HG03039 (cell line): Measurements from ENCODE around the gene ZNF584.

Experiments
- ATAC-seq: cut with Tn5 transposase; IDR thresholded peaks from one replicate; pipeline ENCODE4 v1.9.1; 2021; ENCODE audit warnings: mild to moderate bottlenecking, moderate library complexity; ENCODE audit not compliant: unreplicated experiment

The ZNF584 gene

DNA sequence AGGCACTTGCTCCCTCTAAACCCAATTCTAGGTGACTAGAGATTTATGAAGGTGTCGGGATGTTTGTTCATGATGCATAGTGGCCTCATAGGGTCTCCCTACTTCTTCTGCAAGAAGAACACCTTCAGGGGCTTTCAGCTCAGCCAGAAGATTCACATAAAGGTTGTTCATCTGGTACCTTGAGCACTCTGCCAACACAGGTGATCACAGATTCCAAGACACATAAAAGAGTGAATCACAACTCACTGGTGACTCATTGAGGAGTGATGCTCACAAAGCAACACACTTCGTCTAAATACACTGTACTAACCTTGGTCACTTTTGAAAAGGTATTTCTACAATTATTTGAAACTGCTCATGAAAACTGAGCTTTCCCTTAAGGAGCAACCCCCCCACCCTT lies 51.6 kb downstream of the ZNF584 start:
- no peak for ATAC-seq

DNA sequence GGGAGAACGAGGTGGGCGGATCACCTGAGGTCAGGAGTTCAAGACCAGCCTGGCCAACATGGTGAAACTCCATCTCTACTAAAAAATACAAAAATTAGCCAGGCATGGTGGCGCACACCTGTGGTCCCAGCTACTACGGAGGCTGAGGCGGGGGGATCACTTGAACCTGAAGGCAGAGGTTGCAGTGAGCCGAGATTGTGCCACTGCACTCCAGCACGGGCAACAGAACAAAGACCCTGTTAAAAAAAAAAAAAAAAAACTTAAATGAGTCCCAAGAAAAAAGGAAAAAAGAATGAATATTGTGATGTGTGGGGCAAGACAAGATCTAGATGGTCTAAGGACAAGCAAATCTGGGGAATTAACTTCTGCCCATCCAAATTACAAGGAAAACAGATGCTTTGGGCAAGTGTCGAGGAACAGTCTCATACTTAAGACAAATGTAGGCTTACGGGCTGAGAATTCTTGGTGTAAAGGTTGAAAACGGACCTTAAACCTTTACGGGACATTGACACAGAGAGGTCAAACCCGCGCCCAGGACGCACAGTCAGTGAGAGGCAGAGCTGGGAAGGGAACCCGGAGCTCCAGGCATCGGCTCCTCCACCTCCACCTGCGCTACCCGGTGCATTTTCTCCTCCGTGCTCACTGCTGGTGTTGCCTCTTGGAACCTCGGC lies 57.8 kb downstream of the ZNF584 start:
- no peak for ATAC-seq

DNA sequence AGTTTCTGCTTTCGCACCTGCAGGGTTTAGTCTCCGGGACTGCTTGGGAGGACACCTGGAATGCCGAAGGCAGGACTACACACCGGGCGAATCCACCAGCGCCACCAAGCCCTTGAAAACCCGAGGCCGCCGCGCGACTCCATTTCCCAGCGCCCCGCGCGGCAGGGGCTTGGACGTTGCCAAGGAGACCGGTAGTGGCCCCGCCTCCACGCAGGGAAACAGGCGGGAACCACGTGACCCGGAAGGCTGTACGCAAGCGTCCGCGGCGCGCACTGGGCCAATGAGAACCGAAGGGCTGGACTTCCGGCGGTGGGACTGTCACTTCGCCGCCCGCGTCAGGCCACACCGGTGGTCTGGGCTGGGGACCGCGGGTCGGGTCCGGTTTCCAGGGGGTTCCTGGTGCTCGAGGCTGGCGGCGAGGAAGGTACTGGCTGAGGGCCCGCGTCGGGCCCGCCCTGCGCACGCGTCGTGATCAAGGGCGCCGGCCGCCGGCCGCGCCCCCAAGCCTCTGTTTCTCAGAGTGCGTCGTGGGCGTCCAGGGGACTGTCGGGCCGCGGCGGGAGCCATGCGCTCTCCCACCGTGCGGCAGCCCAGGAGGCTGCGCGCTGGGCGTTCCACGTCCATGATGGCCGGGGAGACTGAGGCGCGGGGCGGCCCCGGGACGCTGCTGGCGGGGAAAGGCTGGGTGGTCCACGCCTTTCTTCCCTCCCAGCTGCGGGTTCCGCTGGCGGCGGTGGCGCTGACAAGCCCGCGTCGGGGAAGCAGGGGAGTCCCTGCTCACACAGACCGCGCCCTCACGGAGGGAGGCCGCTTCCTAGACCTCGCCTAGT lies 58.5 kb downstream of the ZNF584 start, which contains the start of gene ZNF324:
Gene ZNF324, plus strand, starts transcription at position 321 of the 830 bp plus-strand sequence. CDS start 2,106 bp downstream, outside the sequence.
- peak; percentile 93 for ATAC-seq
